Panc1 (cell line): ENCODE results near the gene SPR.

Experiments used
- POLR2AphosphoS5 ChIP-seq: IDR thresholded peaks from 2 replicates; pipeline ENCODE4 v1.6.1; 2012; ENCODE audit warnings: mild to moderate bottlenecking, low read depth, low read length, moderate library complexity
- TF ChIP-seq, protein P1 (sequence below): fragments of 450-650 bp; IDR thresholded peaks from 2 replicates; pipeline ENCODE4 v1.5.1; 2017; ENCODE audit warnings: mild to moderate bottlenecking

DNA sequence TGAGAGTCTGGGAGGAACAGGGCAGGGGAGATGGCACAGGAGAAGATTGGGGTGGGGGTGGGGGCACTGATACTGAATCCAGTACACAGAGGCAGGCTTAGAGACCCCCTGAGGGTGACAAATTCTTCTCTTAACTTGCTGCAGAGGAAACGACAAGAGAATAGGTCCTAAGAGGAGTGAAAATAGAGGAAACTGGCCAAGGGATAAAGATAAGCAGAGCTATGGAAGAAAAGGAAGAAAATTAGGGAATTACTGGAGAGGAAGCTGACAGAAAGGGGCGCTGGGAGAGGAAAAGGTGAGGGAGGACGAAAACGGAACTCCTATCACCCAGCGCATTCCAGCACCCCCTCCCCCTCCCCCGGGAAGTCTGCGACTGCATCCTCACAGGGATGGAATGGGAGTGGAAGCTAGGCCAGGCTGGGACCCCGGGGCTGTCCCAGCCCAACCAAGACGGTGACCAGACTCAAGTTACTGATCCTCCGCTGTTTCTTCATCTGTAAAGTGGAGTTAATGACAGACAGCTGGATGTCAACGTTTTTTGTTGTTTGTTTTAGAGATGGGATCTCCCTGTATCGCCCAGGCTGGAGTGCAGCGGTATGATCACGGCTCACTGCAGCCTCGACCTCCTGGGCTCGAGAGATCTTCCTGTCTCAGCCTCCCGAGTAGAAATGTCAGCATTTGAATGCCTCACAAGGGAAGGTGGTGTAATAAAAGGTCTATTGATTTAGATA lies 27.5 kb downstream of the SPR start:
- TF ChIP-seq, protein P1, sequence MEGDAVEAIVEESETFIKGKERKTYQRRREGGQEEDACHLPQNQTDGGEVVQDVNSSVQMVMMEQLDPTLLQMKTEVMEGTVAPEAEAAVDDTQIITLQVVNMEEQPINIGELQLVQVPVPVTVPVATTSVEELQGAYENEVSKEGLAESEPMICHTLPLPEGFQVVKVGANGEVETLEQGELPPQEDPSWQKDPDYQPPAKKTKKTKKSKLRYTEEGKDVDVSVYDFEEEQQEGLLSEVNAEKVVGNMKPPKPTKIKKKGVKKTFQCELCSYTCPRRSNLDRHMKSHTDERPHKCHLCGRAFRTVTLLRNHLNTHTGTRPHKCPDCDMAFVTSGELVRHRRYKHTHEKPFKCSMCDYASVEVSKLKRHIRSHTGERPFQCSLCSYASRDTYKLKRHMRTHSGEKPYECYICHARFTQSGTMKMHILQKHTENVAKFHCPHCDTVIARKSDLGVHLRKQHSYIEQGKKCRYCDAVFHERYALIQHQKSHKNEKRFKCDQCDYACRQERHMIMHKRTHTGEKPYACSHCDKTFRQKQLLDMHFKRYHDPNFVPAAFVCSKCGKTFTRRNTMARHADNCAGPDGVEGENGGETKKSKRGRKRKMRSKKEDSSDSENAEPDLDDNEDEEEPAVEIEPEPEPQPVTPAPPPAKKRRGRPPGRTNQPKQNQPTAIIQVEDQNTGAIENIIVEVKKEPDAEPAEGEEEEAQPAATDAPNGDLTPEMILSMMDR: no peak
- TF ChIP-seq POLR2AphosphoS5: no peak
